ENCODE data around the gene STARD8. TPM values are rescaled to one million over a fixed set of nuclear protein-coding genes. Genes with fewer than 3 reads are reported as not detected.

The STARD8 gene
- total RNA-seq, 1 donor from 2014 or later = 0.11 TPM

- ChIA-PET POLR2A (no interaction called here), CTCF (no interaction called here)
- H3K27ac Mint-ChIP-seq = no peak overlapping the region
- intact Hi-C loops (cut with micrococcal nuclease) = no loop called here
- H3K4me1 Mint-ChIP-seq = no peaks in the 10 kb centered on the region
- ATAC-seq (ENCODE audit: low read depth) = no peak
- no peaks in the 10 kb centered on the region for H3K9me3 Mint-ChIP-seq
- no peak overlapping the region for H3K4me3 Mint-ChIP-seq
- no peak for DNase-seq
- TF ChIP-seq CTCF (IDR thresholded peaks at IDR 0.05) = no peak
- H3K27me3 Mint-ChIP-seq = no peaks in the 10 kb centered on the region
- H3K36me3 Mint-ChIP-seq (ENCODE audit: low read depth) = no peaks in the 10 kb centered on the region
These were observed 55.9 kb downstream of the STARD8 start for GRCh38 chrX:68703369-68703768.

GRCh38 chrX:68703846-68704245, 56.4 kb downstream of the STARD8 start:
- CTCF ChIA-PET = no interaction called here
- H3K27ac Mint-ChIP-seq = no peak overlapping the region
- no peak for ATAC-seq (ENCODE audit: low read depth)

GRCh38 chrX:68705986-68706385, 58.5 kb downstream of the STARD8 start:
- intact Hi-C loops (cut with micrococcal nuclease) = no loop called here
- H3K9me3 Mint-ChIP-seq = no peaks in the 10 kb centered on the region
- ChIA-PET POLR2A (no interaction called here), CTCF (no interaction called here)
- ATAC-seq (ENCODE audit: low read depth) (no peak), DNase-seq (no peak)
- no peak overlapping the region for H3K27ac Mint-ChIP-seq
- H3K4me1 Mint-ChIP-seq = no peaks in the 10 kb centered on the region
- no peak for TF ChIP-seq CTCF (IDR thresholded peaks at IDR 0.05)
- H3K27me3 Mint-ChIP-seq = no peaks in the 10 kb centered on the region
- H3K36me3 Mint-ChIP-seq (ENCODE audit: low read depth) = no peaks in the 10 kb centered on the region
- no peak overlapping the region for H3K4me3 Mint-ChIP-seq

More at GRCh38 chrX:68703846-68704245, 56.4 kb downstream of the STARD8 start:
- DNase-seq = no peak
- POLR2A ChIA-PET = no interaction called here
- Mint-ChIP-seq H3K36me3 (ENCODE audit: low read depth) (no peaks in the 10 kb centered on the region), H3K9me3 (no peaks in the 10 kb centered on the region), H3K4me1 (no peaks in the 10 kb centered on the region), H3K27me3 (no peaks in the 10 kb centered on the region), H3K4me3 (no peak overlapping the region)
- no peak for TF ChIP-seq CTCF (IDR thresholded peaks at IDR 0.05)
- intact Hi-C loops (cut with micrococcal nuclease) = no loop called here

GRCh38 chrX:68708503-68709290, 61.2 kb downstream of the STARD8 start:
- Mint-ChIP-seq H3K27ac (no peak overlapping the region), H3K4me1 (no peaks in the 10 kb centered on the region), H3K36me3 (ENCODE audit: low read depth) (no peaks in the 10 kb centered on the region), H3K4me3 (no peak overlapping the region), H3K27me3 (no peaks in the 10 kb centered on the region), H3K9me3 (no peaks in the 10 kb centered on the region)
- ATAC-seq (ENCODE audit: low read depth) (no peak), DNase-seq (no peak)
- TF ChIP-seq CTCF (IDR thresholded peaks at IDR 0.05) = no peak
- POLR2A ChIA-PET = no interaction called here
- intact Hi-C loops (cut with micrococcal nuclease) = no loop called here
- CTCF ChIA-PET = no interaction called here

- no peak overlapping the region for H3K27ac Mint-ChIP-seq
- ChIA-PET CTCF (no interaction called here), POLR2A (no interaction called here)
- H3K36me3 Mint-ChIP-seq (ENCODE audit: low read depth) = no peaks in the 10 kb centered on the region
- no peaks in the 10 kb centered on the region for H3K27me3 Mint-ChIP-seq
- no peak overlapping the region for H3K4me3 Mint-ChIP-seq
- H3K9me3 Mint-ChIP-seq = no peaks in the 10 kb centered on the region
- no peak for TF ChIP-seq CTCF (IDR thresholded peaks at IDR 0.05)
- intact Hi-C loops (cut with micrococcal nuclease) = loop anchor here (10.0 kb wide), 1 partner anchor 196 kb away; no protein-coding TSS in a partner anchor
- no peak for ATAC-seq (ENCODE audit: low read depth)
- no peaks in the 10 kb centered on the region for H3K4me1 Mint-ChIP-seq
- no peak for DNase-seq
These were observed 63.6 kb downstream of the STARD8 start for GRCh38 chrX:68710870-68711576.

All from activated B cell treated with CpG ODN at 0.5 μM for 24 hours (primary cell).